GM12878 (cell line): ENCODE results near the gene TDRD9. TPM values are rescaled to one million over a fixed set of nuclear protein-coding genes. Genes with fewer than 3 reads are reported as not detected.

Experiments
- CBFB ChIP-seq: IDR thresholded peaks from 2 replicates; pipeline ENCODE4 v1.6.1; 2016; ENCODE audit warnings: antibody characterized with exemption, low read depth
- CHD2 ChIP-seq: IDR thresholded peaks from 2 replicates; pipeline ENCODE4 v1.6.1; 2011; ENCODE audit warnings: low read depth, low read length, improper control_type of control experiment, borderline replicate concordance
- CREB1 ChIP-seq: IDR thresholded peaks from 2 replicates; pipeline ENCODE4 v1.6.1; 2012; ENCODE audit warnings: low read depth, mild to moderate bottlenecking, inconsistent platforms
- EED ChIP-seq: sonication (generic); IDR thresholded peaks from 2 replicates; pipeline ENCODE4 v1.6.1; 2016; ENCODE audit warnings: antibody characterized with exemption, low read depth
- IRF5 ChIP-seq: fragments of 450-650 bp; IDR thresholded peaks from 2 replicates; pipeline ENCODE4 v1.6.1; 2017; ENCODE audit warnings: borderline replicate concordance
- JUNB ChIP-seq: IDR thresholded peaks from 2 replicates; pipeline ENCODE4 v1.6.1; 2016; ENCODE audit warnings: antibody characterized with exemption, mild to moderate bottlenecking
- MYB ChIP-seq: fragments of 150-350 bp; IDR thresholded peaks from 2 replicates; pipeline ENCODE4 v1.6.1; 2014; ENCODE audit warnings: mild to moderate bottlenecking, low read depth, low read length, borderline replicate concordance
- NFYB ChIP-seq: IDR thresholded peaks from 2 replicates; pipeline ENCODE4 v1.6.1; 2011; ENCODE audit warnings: low read depth, mild to moderate bottlenecking, low read length, improper control_type of control experiment, moderate library complexity; ENCODE audit not compliant: insufficient read depth
- NRF1 ChIP-seq: conservative IDR thresholded peaks from 2 replicates; pipeline ENCODE4 v1.6.1; 2011; ENCODE audit warnings: mild to moderate bottlenecking, low read depth, low read length, improper control_type of control experiment
- RAD21 ChIP-seq: IDR thresholded peaks from 2 replicates; pipeline ENCODE4 v1.6.1; 2011; ENCODE audit warnings: mild to moderate bottlenecking, low read depth, low read length, moderate library complexity; ENCODE audit not compliant: insufficient read depth
- RFX5 ChIP-seq: IDR thresholded peaks from 2 replicates; pipeline ENCODE4 v1.6.1; 2011; ENCODE audit warnings: low read depth, low read length, improper control_type of control experiment
- SP1 ChIP-seq: IDR thresholded peaks from one replicate; pipeline ENCODE4 v1.6.1; 2011; ENCODE audit warnings: low read depth, low read length
- TBL1XR1 ChIP-seq: IDR thresholded peaks from 2 replicates; pipeline ENCODE4 v1.6.1; 2012; ENCODE audit warnings: low read depth, low read length, improper control_type of control experiment
- TCF12 ChIP-seq: IDR thresholded peaks from 2 replicates; pipeline ENCODE4 v1.6.1; 2011; ENCODE audit warnings: low read depth, mild to moderate bottlenecking, low read length
- ZBED1 ChIP-seq: IDR thresholded peaks from 2 replicates; pipeline ENCODE4 v1.6.1; 2016; ENCODE audit warnings: borderline replicate concordance
- ZBTB33 ChIP-seq: fragments of 450-650 bp; IDR thresholded peaks from 2 replicates; pipeline ENCODE4 v1.6.1; 2017; ENCODE audit warnings: mild to moderate bottlenecking
- polyA plus RNA-seq, 11 experiments: library from polyadenylated mRNA; depleted of rRNA in 4 of 11; unstranded in 6 of 11; stranded (reverse) in 5 of 11; fragments of >200 nt; fragmentation: Nextera tagmentation in 4 of 11; fragmentation: Illumina TruSeq in 1 of 11; extraction: Ambion mirVana in 4 of 11; extraction: Trizol in 1 of 11; gene quantifications; 1 replicate in 1 of 11; 2 replicates in 10 of 11; pipeline versions ENCODE4 v1.2.1 to v1.2.3, GENCODE V29; 2011 to 2016; ENCODE audit warnings: inconsistent platforms in 2 of 11, missing spikeins in 2 of 11, low read depth in 1 of 11
- total RNA-seq, 4 experiments: library from RNA; depleted of rRNA in 3 of 4; stranded (reverse); fragments of >200 nt in 3 of 4; fragmentation: Illumina TruSeq in 1 of 4; extraction: Trizol in 1 of 4; gene quantifications; 2 replicates each; pipeline versions ENCODE4 v1.2.1 to v1.2.3, GENCODE V29; 2013 to 2021
- TF ChIP-seq, protein P1 (sequence below): IDR thresholded peaks from 2 replicates; pipeline ENCODE4 v1.6.1; 2012; ENCODE audit warnings: improper control_type of control experiment, low read depth, low read length; ENCODE audit not compliant: insufficient replicate concordance
- TF ChIP-seq, protein P2 (sequence below): IDR thresholded peaks from 2 replicates; pipeline ENCODE4 v1.6.1; 2012; ENCODE audit warnings: low read depth, low read length, improper control_type of control experiment

The TDRD9 gene
- total and polyA plus RNA-seq, 10 of the 15 experiments (the other 5 are each of a cell fraction or from before 2014, with no cell fraction given), result 0.12 TPM; not detected in 9

- TF ChIP-seq, protein P1, sequence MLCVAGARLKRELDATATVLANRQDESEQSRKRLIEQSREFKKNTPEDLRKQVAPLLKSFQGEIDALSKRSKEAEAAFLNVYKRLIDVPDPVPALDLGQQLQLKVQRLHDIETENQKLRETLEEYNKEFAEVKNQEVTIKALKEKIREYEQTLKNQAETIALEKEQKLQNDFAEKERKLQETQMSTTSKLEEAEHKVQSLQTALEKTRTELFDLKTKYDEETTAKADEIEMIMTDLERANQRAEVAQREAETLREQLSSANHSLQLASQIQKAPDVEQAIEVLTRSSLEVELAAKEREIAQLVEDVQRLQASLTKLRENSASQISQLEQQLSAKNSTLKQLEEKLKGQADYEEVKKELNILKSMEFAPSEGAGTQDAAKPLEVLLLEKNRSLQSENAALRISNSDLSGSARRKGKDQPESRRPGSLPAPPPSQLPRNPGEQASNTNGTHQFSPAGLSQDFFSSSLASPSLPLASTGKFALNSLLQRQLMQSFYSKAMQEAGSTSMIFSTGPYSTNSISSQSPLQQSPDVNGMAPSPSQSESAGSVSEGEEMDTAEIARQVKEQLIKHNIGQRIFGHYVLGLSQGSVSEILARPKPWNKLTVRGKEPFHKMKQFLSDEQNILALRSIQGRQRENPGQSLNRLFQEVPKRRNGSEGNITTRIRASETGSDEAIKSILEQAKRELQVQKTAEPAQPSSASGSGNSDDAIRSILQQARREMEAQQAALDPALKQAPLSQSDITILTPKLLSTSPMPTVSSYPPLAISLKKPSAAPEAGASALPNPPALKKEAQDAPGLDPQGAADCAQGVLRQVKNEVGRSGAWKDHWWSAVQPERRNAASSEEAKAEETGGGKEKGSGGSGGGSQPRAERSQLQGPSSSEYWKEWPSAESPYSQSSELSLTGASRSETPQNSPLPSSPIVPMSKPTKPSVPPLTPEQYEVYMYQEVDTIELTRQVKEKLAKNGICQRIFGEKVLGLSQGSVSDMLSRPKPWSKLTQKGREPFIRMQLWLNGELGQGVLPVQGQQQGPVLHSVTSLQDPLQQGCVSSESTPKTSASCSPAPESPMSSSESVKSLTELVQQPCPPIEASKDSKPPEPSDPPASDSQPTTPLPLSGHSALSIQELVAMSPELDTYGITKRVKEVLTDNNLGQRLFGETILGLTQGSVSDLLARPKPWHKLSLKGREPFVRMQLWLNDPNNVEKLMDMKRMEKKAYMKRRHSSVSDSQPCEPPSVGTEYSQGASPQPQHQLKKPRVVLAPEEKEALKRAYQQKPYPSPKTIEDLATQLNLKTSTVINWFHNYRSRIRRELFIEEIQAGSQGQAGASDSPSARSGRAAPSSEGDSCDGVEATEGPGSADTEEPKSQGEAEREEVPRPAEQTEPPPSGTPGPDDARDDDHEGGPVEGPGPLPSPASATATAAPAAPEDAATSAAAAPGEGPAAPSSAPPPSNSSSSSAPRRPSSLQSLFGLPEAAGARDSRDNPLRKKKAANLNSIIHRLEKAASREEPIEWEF, result no peak
- TF ChIP-seq NFYB (no peak), TCF12 (peak; percentile 20; the same call in 1 of the 2 replicates), EED (no peak), NRF1 (peak; percentile 64), TBL1XR1 (peak; percentile 62; the same call in 1 of the 2 replicates), RAD21 (0 out of 2 replicates have a peak, but pooled peaks have one; percentile 28), ZBTB33 (peak; percentile 54; the same call in 1 of the 2 replicates), CBFB (no peak), CHD2 (peak; percentile 67), SP1 (peak; percentile 78), ZBED1 (no peak), JUNB (no peak), IRF5 (no peak), RFX5 (0 out of 2 replicates have a peak, but pooled peaks have one; percentile 6), CREB1 (peak; percentile 78; the same call in 1 of the 2 replicates), MYB (no peak)
- TF ChIP-seq, protein P2, sequence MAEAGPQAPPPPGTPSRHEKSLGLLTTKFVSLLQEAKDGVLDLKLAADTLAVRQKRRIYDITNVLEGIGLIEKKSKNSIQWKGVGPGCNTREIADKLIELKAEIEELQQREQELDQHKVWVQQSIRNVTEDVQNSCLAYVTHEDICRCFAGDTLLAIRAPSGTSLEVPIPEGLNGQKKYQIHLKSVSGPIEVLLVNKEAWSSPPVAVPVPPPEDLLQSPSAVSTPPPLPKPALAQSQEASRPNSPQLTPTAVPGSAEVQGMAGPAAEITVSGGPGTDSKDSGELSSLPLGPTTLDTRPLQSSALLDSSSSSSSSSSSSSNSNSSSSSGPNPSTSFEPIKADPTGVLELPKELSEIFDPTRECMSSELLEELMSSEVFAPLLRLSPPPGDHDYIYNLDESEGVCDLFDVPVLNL, result no peak; the same call in 1 of the 2 replicates
Measured at GRCh38 chr14:103920981-103921854, 7.0 kb upstream of the TDRD9 start (continued).
